Testis (tissue), 2 donors: Measurements from ENCODE around the gene CDK5RAP2.

Experiments used
- CTCF ChIP-seq, 3 experiments: fragments of 450-650 bp in 2 of 3; fragments of 200-600 bp in 1 of 3; sonication (generic) in 1 of 3; IDR thresholded peaks; one replicate each; pipeline ENCODE4 v1.5.1; 2016 to 2019; ENCODE audit warnings: antibody characterized with exemption in 3 of 3, mild to moderate bottlenecking in 2 of 3, moderate library complexity in 1 of 3
- POLR2A ChIP-seq: fragments of 450-650 bp; IDR thresholded peaks from one replicate; pipeline ENCODE4 v1.6.1; 2017; ENCODE audit warnings: antibody characterized with exemption, mild to moderate bottlenecking, moderate library complexity

DNA sequence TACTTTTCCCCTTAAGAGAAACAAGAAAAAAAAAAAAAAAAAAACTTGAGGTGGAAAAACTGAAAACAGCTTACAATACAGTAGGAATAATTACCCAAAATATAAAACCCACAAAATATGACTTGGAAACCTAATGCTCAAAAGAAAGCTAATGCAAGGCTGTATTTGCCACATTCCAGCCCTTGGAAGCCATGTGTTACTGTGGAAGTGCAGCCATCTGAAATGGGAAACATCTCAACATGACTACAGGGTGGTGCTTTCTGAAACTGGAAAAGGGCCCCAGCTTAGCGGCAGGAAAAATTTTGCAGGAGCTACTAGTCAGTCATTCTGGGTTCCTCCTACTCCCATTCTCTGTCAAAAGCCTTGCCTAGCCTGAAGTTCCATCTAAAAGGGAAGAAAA is 20.4 kb downstream of the CDK5RAP2 start:
- TF ChIP-seq CTCF (IDR thresholded peaks at IDR 0.05) (no peak), POLR2A (no peak)
